Measurements from ENCODE around the gene PNCK.
A peak's percentile ranks its signal among the peaks of the same experiment; 100 is the strongest.

The PNCK gene

DNA sequence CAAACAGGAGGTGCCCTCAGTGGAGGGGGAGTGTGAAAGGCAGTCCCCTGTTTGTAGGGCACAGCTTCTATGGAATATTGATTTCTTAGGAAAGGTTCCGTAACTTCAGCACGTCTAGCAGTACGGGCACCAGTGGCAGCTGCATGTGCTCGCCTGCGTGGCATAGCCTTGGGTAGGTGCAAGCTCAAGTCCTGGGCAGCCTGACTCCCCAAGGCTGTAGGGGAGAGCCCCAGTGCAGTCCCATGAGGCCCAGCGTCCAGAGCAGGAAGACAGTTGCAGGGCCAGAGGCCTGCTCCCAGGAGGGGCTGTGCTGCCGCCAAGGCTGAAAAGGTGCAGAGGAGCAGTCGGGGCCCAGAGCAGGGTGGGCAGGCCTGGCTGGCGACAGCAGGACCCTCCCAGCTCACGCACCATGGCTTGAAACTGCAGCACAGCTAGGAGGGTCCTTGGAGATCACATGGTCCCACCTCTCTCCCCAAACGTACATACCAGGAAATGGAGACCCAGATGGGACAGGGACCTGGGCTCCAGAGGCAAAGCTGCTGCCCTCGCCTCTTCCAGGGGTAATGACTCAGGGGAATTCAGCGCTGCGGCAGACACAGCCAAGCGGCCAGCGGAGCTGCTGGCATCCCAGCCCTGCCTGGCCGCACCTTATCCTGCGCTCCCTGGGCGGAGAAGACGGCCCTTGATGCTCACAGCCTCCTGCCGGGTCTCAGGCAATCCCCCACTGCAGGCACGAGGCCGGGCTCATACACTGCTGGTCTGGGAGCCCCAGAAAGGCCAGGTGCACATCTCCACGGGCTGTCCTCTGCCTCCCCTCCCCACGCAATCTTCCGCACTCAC is 32.7 kb downstream of the PNCK start:
- DNase-seq, result no peak

DNA sequence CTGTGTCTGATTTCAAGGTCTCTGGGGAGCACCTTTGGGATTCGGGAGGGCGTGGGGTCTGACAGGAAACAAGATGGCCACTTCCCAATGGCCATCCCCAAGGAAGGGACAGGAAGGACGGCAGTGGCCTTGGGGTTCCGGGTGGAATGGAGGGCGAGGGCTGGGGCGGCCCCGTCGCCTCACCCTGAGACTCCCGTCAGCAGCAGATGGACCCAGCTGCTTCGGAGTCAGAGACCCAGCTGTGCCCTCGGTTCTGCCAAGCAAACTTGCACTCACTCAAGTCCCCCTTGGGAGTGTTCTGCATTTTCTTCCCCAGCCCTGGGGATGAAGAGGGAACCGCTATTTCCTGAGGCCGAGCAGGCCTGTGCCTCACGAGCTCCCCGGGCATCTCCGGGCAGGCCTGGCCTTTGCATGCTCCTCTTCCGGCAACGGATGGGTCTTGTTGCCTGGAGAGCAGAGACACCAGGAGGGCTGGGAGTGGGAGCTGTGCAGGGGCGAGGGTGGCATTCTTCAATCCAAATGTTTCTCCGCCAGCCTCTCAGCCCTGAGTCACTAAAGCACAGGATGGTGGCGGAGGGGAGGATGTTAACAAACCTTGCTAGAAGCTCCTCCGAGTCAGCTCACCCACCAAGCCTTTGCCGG is 33.4 kb downstream of the PNCK start:
- DNase-seq, result no peak

DNA sequence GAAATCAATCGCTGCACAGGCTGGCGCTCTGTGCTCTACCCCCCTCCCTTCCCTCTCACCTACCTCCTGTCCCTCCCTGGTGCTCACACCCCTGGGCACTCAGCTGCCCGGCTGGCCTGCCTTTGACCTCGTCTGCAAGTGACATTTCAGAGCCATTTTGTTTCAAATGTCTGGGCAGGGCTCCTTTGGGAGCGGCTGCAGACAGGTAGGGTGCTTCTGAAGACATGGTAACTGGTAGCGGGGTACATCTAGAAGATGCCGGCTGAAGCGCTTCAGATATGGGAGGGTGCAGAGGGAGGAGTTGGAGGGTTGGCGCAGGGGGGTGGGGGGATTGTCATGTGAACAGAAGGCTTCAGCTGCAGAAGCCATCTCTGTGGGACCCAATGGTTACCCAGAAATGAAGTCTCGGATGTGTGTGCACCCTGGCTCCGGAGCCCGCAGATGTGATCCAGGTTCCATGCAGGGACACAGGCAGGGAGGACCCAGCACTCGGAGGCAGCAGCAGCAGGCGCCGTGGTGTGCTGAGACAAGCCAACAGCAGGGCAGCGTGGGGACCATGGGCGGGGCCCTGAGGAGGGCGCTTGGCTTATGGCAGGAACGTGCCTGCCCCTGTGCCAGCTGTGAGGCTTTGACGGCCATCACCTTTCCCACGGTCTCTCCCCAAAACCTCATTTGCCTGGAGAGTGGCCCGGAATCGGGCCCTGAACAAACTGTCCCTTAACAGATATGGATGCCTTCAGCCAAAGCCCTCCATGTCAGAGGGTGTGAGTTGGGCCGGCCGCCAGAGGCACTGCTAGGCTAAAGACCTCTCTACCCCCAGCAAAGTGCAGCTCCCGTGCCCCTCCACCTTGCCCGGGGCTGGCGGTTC is 34.2 kb downstream of the PNCK start:
- DNase-seq, result no peak

DNA sequence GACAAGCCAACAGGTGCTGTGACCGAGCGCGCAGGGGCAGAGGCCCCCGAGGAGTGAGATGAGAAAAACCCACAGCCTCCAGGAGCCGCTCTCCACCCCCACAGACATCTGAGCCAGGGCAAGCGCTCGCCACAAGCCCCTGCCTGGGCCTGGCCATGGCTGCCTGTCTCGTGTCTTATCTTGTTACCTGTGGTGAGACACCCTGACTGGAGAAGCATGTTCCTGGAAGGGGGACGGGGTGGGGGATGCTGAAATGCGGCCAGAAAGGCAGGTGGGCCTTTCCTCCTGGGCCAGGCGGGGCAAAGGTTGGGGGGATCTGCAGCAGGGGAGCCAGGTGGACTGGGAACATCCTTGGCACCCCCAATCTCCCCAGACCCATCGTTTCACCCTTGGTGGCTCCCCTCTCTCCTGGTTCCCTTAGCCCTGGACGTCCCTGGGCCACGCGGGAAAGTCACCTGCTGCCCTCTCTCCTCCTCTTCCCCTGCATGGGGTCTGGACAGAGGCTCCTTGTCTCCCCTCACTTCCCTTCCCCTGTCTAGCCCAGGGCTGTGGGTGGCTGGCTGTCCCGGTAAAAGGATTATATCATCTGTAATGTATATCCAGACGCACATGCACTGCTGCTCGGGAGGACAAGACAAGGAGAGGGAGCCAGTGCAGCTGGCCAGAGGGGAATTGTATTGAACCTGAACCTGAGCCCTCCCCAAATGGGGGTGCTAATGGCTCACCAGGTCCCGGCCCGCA is 35.0 kb downstream of the PNCK start:
- no peak for DNase-seq

DNA sequence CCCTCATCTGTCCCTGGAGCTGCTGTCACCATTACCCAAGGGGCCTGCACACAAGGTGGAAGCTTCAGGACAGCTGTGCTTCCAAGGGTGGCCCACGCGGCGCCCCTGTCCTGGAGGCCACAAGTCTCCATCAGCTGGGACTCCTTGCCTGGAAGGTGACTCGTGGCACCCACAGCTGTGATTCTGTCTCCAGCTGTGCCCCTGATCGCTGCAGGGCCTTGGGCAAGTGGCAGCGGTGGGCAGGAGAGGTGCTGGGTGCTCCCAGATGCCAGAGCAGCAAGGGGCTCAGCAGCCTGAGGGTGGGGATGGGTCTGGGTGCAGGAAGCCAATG is 35.6 kb downstream of the PNCK start:
- no peak for DNase-seq

DNA sequence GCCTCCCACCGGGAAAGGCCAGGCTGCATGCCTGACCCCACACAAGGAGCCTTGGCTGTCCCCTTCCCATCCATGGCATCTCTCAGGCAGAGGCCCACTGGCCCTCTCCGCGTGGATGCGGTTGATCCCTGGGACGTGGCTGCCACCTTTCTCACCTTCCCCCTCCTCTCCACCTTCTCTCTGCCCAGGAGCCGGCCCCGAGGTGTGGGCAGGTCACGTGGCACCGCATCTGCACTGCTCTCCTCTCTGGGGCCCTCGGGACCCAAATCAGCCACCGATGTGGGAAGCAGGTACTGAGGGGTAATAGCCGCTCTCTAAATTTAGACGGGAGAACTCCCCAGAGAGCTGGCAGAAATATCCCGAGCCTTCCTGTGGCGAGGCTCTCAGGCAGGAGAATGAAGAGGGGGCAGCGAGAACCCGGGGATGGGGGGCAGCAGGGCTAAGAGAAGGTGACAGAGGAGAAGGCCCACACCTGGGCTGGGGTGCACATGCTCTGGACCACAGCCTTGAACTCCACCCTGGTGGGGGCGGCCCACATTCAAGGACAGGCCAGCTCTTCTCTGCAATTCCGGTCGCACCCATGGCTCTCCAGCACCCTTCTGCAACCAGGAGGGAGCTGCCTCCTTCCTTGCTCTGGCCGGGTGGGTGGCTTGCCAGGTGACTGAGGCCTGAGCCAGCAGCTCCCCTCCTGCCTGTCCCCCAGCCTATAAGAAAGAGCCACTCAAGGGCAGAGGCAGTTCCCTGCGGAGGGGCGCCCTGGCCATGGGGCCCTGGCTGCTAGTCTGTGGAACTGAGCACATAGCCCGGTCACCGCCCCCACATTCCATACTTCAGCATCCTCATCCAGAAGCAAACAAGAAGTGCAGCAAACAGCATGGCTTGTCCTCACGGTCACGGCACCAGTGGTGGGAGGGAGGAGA is 36.2 kb downstream of the PNCK start:
- DNase-seq, result no peak

DNA sequence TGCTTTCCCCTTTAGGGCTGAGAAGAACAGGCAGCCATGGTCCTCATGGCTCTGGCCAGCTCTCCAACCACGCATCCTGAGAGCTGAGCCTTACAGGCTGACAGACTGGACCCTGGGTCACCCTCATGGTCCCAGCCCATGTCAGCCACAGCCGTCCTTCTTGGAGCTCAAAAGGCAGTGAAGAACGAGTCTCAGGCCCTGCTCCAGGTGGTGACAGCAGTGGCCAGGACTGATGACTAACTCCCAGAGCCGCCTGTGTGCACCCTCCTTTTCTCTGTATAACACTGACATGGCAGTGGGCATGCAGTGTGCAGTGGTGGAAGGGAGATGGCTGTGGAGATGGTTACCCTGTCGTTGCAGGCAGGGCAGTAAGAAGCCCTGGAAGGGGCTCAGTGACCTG is 36.9 kb downstream of the PNCK start:
- DNase-seq, result no peak

DNA sequence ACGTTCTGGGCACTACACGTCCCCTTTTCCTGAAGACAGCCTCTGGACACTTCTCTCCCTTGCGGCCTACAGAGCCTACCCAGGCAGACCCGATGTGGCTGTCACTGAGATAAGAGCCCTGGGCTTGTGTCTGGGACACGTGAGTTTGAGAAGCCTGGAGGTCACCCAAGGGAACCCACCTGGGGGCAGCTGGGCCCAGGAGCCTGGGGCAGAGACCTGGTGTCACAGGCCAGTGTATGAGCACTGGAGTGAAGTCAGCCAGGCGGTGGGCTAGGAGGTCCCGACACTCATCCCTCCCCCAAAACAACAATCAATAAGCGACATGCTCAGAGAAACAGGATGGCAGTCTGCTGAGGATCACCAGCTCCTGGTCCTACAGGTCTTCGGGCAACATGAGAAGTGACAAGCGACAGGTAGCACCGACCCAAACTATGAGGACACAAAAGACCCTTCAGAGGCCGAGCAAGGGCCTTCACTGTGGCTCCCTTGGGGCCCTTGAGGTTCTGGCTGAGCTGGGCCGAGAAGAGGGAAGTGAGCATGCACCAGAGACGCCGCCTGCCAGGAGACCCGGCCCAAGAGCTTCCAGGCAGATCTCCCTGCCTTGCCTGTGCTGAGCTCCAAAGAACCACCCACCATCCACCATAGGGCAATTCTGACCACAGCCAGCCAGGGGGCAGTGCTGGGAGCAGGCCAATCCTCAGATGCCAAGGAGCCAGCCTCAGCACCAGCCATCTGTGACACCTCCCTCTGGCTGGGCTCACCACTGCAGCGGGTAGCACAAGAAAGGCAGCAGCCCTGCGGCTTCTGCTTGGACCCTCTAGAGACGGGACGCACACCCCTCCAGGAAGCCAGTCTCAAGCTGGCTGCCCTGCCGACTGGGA is 37.6 kb downstream of the PNCK start:
- DNase-seq, result peak in 1 of 5 experiments; percentile 25

DNA sequence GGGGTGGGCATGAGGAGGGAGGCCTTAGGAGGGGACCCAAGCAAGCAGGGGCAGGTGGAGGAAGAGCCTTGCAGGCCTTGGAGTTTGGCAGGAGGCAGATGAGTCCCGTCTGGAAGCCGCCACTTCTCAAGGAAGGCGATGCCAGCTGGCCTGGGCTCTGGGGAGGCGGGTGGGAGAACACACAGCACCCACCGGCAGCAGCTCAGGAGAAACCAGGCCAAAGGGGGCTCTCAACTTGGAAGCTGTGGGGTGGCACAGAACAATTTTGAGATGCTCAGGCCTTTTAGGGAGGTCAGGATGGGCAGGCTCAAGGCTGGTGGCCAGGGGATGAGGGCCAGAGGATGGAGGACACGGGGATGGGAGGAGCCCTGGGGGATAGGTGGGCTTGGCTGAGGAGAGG is 38.2 kb downstream of the PNCK start:
- no peak for DNase-seq

DNA sequence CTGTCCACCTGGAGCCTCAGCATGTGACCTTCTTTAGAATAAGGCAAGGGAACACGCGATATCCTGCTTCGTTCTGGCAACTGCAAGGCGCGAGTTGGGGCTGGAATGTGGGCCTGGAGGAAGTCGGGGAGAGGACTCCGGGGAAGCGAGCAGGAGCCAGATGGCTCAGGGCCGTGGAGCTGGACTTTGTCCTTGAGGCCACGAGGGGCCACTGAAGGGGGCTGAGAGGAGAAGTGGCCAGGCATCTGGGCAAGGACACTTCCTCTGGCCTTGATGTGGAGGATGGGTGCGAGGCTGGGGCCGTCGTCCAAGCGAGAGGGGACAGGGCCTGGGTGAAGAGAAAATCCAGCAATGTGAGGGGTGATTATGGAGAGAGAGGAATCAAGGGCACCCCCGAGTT is 38.8 kb downstream of the PNCK start:
- no peak for DNase-seq

DNA sequence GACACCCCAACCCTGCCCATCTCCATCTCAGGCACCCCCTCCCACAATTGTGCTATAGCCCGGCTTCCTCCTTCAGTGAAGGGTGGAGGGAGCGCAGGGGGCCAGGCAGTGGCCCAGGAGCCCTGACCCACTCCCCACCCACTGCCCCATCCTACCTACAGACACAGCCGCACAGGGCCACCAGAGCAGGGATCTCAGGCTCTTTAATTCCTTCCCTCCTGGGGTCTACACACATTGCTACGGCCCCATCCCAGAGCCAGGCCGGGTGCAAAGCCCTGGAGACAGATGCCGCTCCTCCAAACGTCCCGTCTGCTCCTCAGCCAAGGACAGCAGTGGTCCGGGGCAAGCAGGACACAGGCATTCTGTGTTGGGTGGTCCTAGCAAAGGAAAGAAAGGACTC is 39.4 kb downstream of the PNCK start:
- no peak for DNase-seq

DNA sequence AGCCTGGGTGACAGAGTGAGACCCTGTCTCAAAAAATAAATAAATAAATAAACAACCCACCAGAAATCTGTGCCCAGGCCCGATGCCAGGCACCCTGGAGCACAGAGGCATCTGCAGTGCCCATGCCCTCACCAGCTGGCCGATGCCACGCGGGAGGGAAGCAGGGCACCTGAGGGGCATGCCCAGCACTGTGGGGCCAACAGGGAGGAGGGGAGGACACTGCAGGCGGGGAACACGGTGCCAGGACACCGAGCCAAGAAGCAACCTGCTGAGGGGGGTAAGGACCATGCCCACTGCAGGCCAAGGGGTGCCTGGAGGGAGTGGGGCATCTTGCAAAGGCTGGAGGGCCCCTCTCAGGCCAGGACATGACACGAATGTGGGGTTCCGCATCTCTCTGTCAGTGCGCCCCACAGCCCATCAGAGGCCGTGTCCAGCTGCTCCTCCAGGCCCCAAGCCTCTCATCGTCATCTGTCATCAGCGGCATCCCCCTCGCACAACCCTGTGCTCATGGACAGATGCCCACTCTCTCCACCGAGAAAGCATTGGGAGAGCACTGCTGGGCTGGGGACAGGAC is 39.9 kb downstream of the PNCK start:
- no peak for DNase-seq

DNA sequence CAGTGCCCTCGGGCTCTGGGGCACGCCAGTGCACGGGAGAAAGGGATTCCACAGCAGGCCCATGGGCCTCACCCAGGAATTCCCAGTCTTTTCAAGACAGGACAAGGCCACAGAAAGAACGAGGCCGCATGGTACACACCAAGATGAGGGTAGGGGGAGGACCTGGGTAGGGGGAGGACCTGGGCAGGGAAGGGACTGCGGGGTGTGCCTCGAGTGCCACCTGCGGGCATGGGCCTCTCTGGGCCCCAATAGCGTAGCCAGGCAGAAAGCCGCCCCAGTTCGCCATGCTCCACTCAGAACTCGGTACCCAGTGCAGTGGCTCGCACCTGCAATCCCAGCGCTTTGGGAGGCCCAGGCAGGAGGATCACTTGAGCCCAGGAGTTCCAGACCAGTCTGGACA is 40.6 kb downstream of the PNCK start:
- no peak for DNase-seq

DNA sequence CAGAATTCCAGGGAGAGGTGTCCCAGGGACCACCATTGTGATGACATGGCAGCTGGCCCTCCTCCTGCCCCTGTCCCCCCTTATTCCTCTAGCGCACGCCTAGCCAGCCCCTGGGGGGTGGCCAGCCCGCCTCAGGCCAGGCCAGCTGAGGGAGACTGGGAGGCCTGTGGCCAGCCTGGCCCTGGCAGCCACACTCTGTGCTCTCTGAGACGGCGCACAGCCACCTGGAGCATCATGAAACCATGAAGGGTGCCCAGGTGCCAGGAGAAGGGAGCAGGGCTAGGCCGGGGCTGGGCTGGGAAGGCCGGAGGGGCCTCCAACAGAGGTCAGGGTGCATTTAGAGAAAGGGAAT is 41.0 kb downstream of the PNCK start:
- no peak for DNase-seq

DNA sequence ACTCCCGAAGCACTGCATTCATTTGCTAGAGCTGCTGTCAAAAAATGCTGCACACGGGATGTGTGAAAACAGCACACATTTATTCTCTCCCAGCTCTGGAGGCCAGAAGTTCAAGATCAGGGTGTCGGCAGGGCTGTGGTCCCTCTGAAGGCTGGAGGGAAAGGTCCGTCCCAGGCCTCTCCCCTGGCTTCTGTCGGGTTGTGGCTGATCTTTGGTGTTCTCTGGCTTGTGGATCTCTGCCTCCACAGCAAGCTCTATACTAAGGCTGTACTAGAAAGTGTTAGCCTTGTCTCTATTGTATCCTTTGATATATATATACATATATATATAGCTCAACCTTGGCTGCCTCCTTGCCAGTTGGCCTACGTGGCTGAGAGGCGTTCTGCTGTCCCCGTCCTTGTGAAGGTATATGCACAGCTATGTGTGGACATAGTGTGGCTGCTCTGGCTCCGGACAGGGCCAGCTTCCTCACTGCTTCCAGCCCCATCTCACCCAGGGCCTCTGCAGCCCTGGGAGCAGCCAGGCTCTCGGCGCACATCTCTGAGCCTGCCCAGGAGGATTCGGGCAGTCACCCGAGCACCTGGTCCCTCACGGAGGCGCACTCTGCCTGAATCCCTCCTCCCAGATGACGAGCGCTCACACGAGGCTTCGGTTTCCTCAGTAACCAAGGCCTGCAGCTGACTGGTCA is 41.6 kb downstream of the PNCK start:
- DNase-seq, result no peak

DNA sequence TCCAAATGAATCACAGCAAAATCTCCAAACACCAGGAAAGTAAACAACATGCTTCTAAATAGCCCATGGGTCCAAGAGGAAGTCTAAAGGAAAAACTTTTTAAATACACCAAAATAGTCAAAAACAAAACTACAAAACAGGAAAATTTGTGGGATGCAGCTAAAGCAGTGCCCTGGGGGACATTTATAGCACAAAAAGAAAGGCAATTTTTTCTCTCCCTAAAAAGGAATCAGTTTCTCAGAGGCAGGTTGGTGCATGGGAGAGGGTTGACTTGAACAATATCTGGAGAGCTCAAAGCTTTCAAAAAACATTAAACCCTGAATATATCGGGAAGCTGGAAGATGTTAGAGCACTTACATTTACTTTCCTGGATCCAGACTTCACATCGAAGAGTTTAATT is 42.3 kb downstream of the PNCK start:
- DNase-seq, result no peak

DNA sequence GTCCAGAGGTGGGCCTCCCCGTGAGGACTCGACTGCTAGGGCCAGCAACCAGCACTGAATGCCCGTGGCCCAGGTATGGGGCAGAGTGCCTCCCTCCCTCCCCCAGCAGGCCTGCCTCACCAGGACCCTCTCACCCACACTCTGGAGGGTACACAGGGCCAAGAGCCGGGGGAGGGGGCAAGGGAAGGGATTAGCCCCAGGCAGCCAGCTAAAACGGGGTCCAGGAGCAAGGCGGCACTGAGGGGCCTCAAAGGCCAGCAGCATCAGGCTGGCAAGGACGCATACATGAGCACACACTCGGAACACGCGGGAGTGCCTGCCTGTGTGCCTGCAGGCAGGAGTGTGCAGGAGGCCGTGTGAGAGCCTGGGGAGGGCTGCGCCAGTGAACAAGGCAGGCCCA is 44.9 kb downstream of the PNCK start:
- no peak for DNase-seq

DNA sequence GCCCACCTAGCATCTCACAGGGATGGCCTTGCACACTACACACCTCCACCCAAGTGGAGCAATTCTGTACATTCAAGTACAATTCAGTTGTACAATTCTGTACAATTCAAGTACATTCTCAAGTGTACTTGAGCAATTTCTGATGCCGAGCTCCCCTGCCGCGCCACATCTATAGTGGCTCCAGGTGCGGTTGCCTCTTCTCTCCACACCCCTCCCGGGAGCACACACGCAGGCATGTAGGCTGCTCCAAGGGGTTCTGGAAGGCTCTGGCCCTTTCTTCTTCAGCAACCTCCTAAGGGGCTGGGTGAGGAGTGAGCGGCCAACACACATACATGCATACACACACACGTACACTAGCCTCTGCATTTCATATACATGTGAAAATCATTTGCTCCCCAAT is 45.5 kb downstream of the PNCK start:
- DNase-seq, result no peak

DNA sequence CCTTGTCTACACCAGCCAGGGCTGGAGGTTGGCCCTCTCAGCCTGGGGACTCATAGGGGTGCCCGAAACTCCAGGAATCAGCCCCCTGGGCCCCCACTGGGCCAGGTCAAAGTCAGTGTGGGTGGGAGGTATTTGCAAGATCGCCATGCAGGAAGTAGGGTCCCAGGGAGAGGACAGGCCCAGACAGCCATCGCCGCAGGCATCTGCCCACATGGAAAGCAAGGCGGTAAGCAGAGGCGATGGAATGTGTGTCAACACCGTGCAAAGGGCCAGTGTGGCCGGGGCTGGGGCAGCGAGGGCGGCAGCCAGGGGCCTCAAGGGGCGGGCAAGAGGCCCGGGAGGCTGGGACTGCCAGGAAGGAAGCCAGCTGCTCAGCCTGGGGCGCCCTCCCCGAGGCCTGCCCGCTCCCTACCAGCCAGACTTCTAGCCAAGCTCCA is 45.9 kb downstream of the PNCK start:
- DNase-seq, result no peak
